ENCODE results near the gene NSD2. TPM values are rescaled to one million over a fixed set of nuclear protein-coding genes. Genes with fewer than 3 reads are reported as not detected.

NSD2 gene
- total and polyA plus RNA-seq, 2 experiments from 2014 or later = 25.7 to 30.8 TPM

DNA sequence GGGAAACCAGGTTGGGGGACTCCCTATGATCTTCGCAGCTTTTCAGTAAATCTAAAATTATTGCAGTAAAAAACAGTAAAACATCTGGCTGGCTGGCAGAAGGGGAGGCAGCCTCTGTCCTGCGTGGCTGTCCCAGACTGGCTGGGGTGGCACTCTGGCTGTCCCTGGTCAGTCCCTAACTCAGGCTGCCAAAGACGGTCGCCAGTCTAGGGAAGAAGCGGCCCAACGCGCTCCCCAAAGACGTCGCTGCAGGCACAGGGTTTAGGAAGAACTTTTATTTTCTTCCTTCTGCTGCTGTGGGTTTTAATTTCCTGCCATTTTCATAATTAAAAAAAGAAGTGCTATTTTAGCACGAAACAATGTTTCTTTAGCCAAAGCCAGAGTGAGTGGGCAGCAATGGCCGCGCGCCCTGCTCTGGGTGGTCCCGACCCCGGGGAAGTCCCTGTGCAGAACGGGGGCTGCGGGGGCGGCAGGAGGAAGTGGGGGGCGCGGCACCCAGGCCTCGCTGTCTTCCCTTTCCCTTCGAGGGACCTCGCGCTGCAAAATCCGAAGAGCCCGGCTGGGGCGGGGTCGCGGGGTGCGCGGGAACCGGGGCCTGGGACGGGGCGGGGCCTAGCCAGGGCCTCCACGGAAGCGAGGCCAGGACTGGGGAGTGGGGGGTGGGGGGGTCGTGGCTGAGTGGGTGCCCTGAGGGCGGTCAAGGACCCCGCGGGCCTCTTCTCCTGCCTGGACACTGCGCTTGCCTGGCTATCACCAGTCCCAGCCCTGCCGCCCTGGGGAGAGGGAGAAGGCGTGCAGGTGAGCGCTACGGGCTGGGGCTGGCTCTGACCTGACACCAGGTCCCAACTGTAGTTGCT lies 8.9 kb upstream of the NSD2 start:
- no peaks in the 10 kb centered on the region for H3K9me2 ChIP-seq (replicated peaks; ENCODE audit: insufficient read depth)
- H3K36me3 ChIP-seq (replicated peaks; ENCODE audit: insufficient read depth, low read depth) = no peaks in the 10 kb centered on the region
- TF ChIP-seq, protein P1, sequence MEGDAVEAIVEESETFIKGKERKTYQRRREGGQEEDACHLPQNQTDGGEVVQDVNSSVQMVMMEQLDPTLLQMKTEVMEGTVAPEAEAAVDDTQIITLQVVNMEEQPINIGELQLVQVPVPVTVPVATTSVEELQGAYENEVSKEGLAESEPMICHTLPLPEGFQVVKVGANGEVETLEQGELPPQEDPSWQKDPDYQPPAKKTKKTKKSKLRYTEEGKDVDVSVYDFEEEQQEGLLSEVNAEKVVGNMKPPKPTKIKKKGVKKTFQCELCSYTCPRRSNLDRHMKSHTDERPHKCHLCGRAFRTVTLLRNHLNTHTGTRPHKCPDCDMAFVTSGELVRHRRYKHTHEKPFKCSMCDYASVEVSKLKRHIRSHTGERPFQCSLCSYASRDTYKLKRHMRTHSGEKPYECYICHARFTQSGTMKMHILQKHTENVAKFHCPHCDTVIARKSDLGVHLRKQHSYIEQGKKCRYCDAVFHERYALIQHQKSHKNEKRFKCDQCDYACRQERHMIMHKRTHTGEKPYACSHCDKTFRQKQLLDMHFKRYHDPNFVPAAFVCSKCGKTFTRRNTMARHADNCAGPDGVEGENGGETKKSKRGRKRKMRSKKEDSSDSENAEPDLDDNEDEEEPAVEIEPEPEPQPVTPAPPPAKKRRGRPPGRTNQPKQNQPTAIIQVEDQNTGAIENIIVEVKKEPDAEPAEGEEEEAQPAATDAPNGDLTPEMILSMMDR (IDR thresholded peaks at IDR 0.05; ENCODE audit: poor library complexity) = no peak
- TF ChIP-seq EZH2phosphoT487 (IDR thresholded peaks at IDR 0.05; ENCODE audit: low read depth, severe bottlenecking, unreplicated experiment) (no peak), EZH2 (IDR thresholded peaks at IDR 0.05; ENCODE audit: borderline replicate concordance) (no peak)
- H4K20me1 ChIP-seq (ENCODE audit: insufficient read depth, poor library complexity, severe bottlenecking) = no peaks in the 10 kb centered on the region
- no peak overlapping the region for H3K27ac ChIP-seq
- 54% methylated on average over 23 of the region's 45 CpGs for WGBS (ENCODE audit: low lambda C conversion rate, missing lambda C conversion rate)
- H3K4me1 ChIP-seq (ENCODE audit: insufficient read depth) = peaks cover 37% of the 10 kb centered on the region
- H3K4me3 ChIP-seq = no peak overlapping the region
- peaks cover 6% of the 10 kb centered on the region for H3K79me2 ChIP-seq
- peak overlapping the region; percentile 68 for H3K4me2 ChIP-seq
- no peak overlapping the region for H2AFZ ChIP-seq
- no peaks in the 10 kb centered on the region for H3K9me3 ChIP-seq (ENCODE audit: low read depth)
- H3K27me3 ChIP-seq = no peaks in the 10 kb centered on the region
- DNase-seq (ENCODE audit: low spot score) = peak; percentile 1

DNA sequence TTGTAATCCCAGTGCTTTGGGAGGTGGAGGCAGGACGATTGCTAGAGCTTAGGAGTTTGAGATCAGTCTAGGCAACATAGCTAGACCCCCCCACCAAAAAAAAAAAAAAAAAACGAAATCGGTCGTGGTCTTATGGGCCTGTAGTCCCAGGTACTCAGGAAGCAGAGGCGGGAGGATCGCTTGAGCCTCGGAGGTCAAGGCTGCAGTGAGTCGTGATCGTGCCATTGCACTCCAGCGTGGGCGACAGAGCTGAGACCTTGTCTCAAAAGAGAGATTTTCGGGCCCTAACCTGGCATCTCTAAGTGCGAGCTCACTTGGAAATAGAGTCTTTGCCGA lies 8.3 kb upstream of the NSD2 start:
- Histone ChIP-seq H3K27ac (no peak overlapping the region), H3K36me3 (replicated peaks; ENCODE audit: insufficient read depth, low read depth) (no peaks in the 10 kb centered on the region), H3K4me3 (no peak overlapping the region), H3K27me3 (no peaks in the 10 kb centered on the region), H4K20me1 (ENCODE audit: insufficient read depth, poor library complexity, severe bottlenecking) (no peaks in the 10 kb centered on the region), H2AFZ (no peak overlapping the region), H3K9me2 (replicated peaks; ENCODE audit: insufficient read depth) (no peaks in the 10 kb centered on the region), H3K4me1 (ENCODE audit: insufficient read depth) (peaks cover 38% of the 10 kb centered on the region), H3K79me2 (peaks cover 3% of the 10 kb centered on the region), H3K9me3 (ENCODE audit: low read depth) (no peaks in the 10 kb centered on the region), H3K4me2 (peak overlapping the region; percentile 68)
- TF ChIP-seq EZH2 (IDR thresholded peaks at IDR 0.05; ENCODE audit: borderline replicate concordance) (no peak), EZH2phosphoT487 (IDR thresholded peaks at IDR 0.05; ENCODE audit: low read depth, severe bottlenecking, unreplicated experiment) (no peak)
- TF ChIP-seq, protein P1 (IDR thresholded peaks at IDR 0.05; ENCODE audit: poor library complexity) = no peak
- DNase-seq (ENCODE audit: low spot score) = no peak
- 75% methylated on average over 14 of the region's 14 CpGs for WGBS (ENCODE audit: low lambda C conversion rate, missing lambda C conversion rate)

- TF ChIP-seq EZH2phosphoT487 (IDR thresholded peaks at IDR 0.05; ENCODE audit: low read depth, severe bottlenecking, unreplicated experiment) = no peak
- TF ChIP-seq, protein P1 (IDR thresholded peaks at IDR 0.05; ENCODE audit: poor library complexity) = no peak
- TF ChIP-seq EZH2 (IDR thresholded peaks at IDR 0.05; ENCODE audit: borderline replicate concordance) = no peak
- no peak overlapping the region for H3K4me3 ChIP-seq
- no peak overlapping the region for H3K4me2 ChIP-seq
- no peaks in the 10 kb centered on the region for H3K9me2 ChIP-seq (replicated peaks; ENCODE audit: insufficient read depth)
- H2AFZ ChIP-seq = no peak overlapping the region
- no peaks in the 10 kb centered on the region for H3K79me2 ChIP-seq
- H3K27ac ChIP-seq = peak overlapping the region; percentile 78
- DNase-seq (ENCODE audit: low spot score) = peak; percentile 3
- H3K36me3 ChIP-seq (replicated peaks; ENCODE audit: insufficient read depth, low read depth) = no peaks in the 10 kb centered on the region
- H3K4me1 ChIP-seq (ENCODE audit: insufficient read depth) = peaks cover 35% of the 10 kb centered on the region
- H3K27me3 ChIP-seq = no peaks in the 10 kb centered on the region
- H4K20me1 ChIP-seq (ENCODE audit: insufficient read depth, poor library complexity, severe bottlenecking) = no peaks in the 10 kb centered on the region
- no peaks in the 10 kb centered on the region for H3K9me3 ChIP-seq (ENCODE audit: low read depth)
- 94% methylated on average over 11 of the region's 11 CpGs for WGBS (ENCODE audit: low lambda C conversion rate, missing lambda C conversion rate)
Measured at GRCh38 chr4:1863297-1864033, 7.7 kb upstream of the NSD2 start.
